ENCODE data around the gene ERC2. TPM values are rescaled to one million over a fixed set of nuclear protein-coding genes. Genes with fewer than 3 reads are reported as not detected.
"Not testable (repeated sequence)": the region's sequence is repeated elsewhere in the genome, so short reads cannot be mapped to it uniquely, and the experiment has no call there.

ERC2 gene
- total RNA-seq, 1 donor from 2014 or later = 0.76 TPM

DNA sequence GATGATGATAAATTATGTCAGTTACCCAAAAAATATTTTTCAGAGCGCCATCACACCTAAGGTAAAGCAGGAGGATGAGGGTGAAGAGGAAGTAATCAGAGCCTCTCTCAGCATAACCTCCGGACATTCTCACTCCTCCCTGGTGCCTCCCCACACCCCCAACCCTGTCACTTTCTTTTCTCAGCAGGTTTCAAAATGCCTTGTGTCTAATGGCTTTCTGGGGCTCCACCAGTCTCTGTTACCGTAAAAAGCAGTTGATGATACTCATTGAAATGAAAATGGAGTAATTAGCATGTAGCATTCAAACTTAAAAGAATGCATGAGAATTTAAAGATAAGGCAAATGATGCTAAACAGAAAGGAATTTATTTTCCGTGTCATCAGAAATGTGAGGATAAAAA is 180.0 kb downstream of the ERC2 start:
- DNase-seq (ENCODE audit: missing footprints) (no peak), ATAC-seq (no peak)
- intact Hi-C loops (cut with DNase I) = no loop called here

DNA sequence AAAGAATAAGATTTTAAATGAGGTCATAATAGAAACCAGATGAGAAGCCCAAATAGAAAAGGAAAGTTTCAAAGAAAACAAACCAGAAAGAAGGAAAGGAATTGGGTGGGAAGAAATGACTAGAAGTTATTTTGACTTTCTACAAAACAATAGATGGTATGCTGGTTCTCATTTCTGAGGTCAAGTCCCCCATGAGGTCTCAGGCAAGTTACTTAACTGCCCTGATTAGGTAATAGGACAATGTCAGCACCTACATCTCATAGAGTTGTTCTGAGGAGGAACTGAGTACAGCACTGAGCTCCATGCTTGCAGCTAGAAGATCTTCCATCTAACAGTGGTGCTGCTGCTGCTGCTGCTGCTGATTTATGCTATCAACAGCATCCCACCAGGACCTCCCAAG is 185.9 kb downstream of the ERC2 start:
- intact Hi-C loops (cut with DNase I) = no loop called here
- ATAC-seq (no peak), DNase-seq (ENCODE audit: missing footprints) (no peak)

DNA sequence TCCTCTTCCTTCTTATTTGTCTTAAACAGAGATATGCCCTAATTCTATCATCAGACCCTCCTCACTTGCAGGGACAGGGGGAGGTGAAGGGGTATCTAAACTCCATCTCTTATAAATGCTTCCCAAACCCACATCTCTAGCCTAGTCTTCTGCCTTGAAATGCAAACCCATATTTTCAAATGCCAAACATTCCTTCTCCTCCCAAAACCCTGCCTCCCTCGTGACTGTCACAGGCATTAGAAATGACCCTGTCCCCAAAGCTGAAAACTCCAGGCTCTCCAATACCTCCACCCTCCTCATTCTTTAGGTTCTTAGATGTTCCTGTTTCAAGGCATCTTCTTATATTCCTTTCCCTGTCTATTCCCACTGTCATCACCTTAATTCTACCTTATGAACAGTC is 191.0 kb downstream of the ERC2 start:
- DNase-seq (ENCODE audit: missing footprints) (no peak), ATAC-seq (no peak)
- intact Hi-C loops (cut with DNase I) = no loop called here

DNA sequence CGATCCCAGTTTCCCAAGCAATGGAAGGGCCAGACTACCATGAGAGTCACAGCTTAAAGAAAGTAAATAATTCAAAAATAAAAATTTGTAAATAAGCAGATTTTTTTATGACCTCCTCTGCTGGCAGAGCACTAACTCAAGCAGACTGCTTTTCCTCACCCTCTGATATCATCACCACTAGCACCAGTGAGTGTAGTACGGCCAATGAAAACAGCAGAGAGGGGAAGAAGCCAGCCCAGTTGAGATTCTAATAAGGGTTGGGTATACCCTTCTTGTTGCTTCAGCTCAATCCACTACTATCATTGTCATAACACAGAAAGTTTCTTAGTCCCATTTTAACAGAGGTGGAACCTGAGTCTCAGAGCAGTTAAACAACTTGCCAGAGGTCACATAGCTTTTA is 193.1 kb downstream of the ERC2 start:
- DNase-seq (ENCODE audit: missing footprints) = no peak
- intact Hi-C loops (cut with DNase I) = no loop called here
- ATAC-seq = peak; percentile 77

DNA sequence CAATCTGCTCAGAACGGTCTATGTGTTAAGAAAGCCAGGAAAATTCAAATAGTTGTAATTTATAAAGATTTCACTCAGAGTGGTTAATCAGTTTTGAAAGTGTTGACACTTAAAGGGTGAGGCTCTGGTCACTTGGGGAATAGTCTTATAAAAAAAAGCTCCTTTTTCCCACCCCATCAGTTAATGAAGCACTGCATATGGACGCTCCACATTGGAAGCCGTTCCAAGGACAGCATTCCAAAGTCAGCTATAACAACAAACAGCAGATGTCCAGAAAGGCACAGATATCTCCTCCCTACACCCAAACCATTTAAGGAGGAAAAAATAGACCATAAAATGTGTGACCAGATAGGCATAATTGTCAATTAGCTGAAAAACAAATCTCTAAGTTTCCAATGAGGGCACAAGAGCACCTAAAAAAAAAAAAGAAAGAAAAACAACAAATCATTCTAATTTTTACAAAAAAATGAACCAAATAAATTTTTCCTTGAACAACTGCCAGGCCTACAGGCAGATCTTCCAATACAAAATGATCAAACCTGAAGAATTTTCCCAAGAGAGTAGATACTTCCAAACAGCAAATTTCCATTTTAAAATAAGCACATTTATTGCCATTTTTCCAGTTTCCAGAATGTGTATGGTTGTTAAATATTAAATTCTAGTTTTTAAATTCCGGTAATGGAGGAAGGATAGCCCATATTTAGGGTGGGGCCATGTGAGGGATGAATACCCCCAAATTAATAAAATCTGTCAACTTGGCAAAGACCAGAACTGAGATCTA is 198.3 kb downstream of the ERC2 start:
- DNase-seq (ENCODE audit: missing footprints) (no peak), ATAC-seq (peak; percentile 90)
- intact Hi-C loops (cut with DNase I) = no loop called here

DNA sequence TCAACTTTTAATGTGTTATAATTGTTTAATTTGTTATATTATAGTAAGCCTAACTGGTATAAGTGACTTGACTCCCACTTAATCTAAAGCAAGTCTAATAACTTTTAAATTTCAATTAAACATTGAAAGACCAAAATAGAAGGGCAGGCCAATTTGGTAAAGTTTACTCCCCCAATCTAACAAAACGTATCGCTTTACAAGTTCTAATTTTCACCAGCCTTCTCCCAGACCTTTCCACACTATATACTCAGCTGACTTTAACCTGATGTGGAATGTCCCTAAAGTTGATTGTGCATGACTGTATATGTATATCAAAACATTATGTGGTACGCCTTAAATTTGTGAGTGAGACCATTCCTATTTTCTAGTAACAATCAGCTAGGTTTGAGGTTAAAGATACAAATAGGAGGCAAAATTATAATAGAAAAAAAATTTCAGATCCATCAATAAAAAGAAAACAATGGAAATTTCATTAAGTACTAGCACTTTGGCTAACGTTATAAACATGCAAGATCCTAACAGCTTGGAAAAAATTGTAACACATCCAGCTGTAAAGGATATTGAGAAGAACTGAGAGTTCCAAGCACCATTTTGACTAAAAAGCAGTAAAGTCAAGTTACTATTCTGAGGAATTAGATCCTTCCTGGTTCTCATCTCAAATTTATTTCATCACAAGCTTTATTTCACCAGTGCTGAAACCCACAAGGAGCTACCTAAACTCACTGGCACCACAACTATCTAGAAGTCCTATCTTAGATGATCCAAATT is 199.5 kb downstream of the ERC2 start:
- DNase-seq (ENCODE audit: missing footprints) = no peak
- intact Hi-C loops (cut with DNase I) = no loop called here
- ATAC-seq = peak; percentile 51

DNA sequence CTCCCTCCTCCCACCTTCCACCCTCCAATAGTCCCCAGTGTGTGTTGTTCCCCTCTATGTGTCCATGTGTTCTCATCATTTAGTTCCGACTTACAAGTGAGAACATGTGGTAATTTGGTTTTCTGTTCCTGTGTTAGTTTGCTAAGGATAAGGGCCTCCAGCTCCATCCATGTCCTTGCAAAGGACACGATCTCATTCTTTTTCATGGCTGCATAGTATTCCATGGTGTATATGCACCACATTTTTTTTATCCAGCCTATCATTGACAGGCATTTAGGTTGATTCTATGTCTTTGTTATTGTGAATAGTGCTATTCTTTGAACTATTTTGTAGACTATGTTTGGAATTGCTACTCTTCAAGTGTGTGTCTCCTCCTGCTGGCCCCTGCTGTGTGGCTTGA is 206.4 kb downstream of the ERC2 start:
- ATAC-seq; intact Hi-C loops (cut with DNase I): not testable (repeated sequence)

DNA sequence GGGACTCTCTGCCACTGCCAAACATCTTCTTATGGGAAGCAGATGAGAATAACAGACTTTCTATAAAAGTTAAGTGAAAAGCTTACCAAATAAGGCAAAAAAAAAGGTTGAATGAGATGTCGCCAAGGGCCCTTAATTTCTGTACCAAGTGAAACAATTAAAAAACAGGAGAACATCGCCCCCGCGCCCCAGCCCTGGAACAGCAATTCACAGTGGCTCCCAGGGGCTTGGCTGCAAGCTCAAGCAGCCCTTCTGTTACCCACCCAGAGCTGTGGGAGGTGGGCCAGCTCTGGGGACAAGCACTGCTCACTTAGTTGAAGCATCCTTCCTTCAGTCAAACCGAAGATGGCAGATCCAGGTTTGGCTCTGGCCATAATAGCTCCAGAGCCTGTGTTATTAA is 208.0 kb downstream of the ERC2 start:
- DNase-seq (ENCODE audit: missing footprints) (no peak), ATAC-seq (no peak)
- intact Hi-C loops (cut with DNase I) = no loop called here

More for the DNA sequence above, 206.4 kb downstream of the ERC2 start:
- not testable (repeated sequence) for DNase-seq (ENCODE audit: missing footprints)

DNA sequence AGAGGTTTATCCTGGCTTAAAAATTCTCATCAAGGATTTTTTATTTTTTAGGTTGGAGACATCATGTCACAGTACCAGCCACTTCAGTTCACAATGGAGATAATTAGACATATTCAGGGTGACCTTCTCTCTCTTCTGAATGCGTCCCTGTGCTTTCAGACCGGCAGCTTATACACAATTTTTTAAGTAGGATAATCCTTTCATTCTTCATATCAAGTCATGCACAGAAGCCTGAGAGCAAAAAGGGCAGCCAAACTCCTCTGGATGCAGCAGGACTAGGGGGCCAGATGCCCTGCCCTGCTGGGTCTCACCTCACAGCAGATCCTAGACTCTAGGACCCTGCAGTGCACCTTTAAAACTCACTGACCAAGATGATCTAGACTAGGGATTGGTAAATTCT is 210.4 kb downstream of the ERC2 start:
- DNase-seq (ENCODE audit: missing footprints) (no peak), ATAC-seq (no peak)
- intact Hi-C loops (cut with DNase I) = no loop called here

DNA sequence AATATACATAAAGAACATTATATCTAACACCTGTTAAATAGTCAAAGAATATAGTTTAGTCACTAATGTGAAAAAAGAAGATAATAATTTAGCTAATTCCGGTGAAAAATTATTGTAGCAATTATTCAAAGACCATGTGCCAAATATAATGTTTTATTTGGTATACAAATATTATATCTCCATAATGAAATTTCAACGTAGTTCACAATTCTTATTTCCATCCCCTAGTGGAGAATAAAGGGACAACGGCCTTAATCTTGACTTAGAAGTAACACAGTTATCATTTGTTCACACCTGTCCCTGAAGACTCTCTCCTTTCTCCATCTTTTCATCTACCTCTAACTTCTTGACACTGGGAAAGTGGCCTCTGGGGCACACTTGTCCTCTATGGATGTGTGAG is 213.4 kb downstream of the ERC2 start:
- DNase-seq (ENCODE audit: missing footprints) (no peak), ATAC-seq (no peak)
- intact Hi-C loops (cut with DNase I) = no loop called here

DNA sequence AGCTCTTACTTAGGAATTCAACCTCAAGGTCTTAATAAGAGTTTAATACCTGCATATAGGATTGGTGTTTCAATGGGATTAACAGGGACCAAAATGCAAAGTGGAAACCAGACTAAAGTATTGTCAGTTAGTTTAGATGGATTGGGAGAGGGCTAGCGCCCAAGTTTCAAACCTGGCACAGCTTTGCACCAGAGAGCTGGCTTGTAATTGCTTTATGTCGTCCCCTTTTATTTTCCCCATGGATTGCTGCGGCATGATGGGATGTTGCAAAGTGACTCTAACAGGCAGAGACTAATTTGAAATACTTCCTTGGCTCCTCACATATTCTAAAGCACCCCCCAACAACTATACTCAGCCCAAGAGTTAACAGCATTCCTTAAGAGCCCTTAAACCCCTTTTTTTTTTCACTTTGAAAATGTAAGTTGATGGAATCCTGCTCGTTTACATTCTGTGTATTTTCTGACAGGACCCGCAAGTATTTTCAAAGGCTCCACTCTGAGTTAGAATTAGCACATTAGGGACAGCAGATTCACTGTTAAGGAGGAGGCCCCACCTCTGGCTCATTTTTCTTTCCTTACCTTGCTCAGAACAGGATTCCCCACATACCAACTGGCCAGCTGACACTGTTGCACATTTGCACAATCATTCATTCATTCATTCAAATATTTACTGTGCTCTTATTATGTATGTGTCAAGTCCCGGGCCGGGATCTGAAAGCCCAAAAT is 214.2 kb downstream of the ERC2 start:
- DNase-seq (ENCODE audit: missing footprints) (no peak), ATAC-seq (no peak)
- intact Hi-C loops (cut with DNase I) = no loop called here

DNA sequence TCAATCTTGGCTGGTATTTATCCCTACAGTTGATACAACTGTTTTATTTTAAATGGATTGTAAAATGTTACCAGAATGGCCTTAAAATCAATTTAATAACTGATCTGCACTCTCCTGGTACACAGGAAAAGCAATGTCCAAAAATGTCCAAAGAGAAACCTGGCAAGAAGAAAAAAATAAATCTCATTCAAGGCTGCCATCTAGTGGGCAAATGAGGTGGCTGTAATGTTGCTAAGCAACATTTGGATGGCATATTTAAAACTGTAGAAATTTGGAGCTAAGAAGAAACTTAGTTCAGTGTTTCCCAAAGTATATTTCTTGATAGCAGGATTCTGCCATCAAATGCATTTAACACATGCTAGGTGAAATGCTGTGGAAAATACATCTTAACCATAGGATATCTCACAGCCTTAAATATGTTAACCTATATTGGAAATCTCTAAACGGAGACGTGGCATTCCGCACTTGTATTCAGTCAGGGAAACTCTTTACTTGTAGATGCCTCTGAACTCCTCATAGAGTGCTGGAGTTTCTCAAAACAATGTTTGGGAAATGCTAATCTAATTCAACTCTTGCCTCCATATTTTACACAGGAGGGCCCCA is 216.8 kb downstream of the ERC2 start:
- DNase-seq (ENCODE audit: missing footprints) = no peak
- intact Hi-C loops (cut with DNase I) = loop anchor here (2.0 kb wide), 1 partner anchor 767 kb away; no protein-coding TSS in a partner anchor
- no peak for ATAC-seq

DNA sequence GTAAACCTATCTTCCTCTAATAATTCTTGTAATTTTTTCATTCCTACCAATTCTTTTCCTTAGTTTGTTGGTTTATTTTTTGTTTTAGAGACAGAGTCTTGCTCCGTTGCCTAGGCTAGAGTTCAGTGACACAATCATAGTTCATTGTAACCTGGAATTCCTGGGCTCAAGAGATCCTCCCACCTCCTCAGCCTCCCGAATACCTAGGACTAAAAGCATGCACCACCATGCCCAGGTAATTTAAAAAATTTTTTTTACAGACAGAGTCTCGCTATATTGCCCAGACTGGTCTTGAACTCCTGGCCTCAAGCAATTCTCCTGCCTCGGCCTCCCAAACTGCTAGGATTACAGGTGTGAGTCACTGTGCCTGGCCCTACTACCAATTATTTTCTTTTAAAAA is 220.2 kb downstream of the ERC2 start:
- ATAC-seq (no peak), DNase-seq (ENCODE audit: missing footprints) (no peak)
- intact Hi-C loops (cut with DNase I) = no loop called here

DNA sequence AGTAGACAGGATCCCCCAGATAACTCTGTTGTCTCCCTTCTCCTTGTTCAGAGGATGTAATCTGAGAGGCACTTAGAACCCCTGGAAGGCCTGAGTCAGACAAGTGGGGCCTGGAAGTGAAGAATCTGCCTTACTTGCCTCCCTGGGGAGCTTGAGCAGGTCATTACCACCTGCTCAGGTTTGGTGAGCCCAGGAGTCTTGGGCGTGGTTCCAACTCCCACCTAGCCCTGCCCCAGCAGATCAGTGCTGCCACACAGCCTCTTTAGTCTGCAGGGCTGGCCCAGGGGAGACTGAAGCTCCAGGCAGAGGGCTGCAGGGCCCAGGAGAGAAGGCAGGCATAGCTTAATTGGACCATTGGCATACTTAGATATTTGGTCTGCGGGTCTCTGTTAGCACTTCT is 230.0 kb downstream of the ERC2 start:
- ATAC-seq (no peak), DNase-seq (ENCODE audit: missing footprints) (no peak)
- intact Hi-C loops (cut with DNase I) = no loop called here

DNA sequence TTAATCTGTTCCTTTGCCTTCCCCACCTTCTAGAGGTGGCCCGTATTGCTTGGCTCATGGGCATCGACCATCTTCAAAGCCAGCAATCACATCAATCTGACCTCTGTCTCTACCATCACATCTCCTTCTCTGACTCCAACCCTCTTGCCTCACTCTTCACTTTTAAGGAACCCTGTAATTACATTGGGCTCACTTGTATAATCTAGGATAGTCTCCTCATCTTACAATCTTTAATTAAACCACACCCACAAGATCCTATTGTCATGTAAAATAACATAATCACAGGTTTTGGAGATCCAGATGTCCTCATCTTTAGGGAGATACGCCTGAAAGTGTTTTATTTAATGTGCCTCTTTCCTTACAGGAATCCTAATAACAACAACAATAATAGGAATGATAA is 234.5 kb downstream of the ERC2 start:
- intact Hi-C loops (cut with DNase I) = no loop called here
- no peak for DNase-seq (ENCODE audit: missing footprints)
- ATAC-seq = no peak

DNA sequence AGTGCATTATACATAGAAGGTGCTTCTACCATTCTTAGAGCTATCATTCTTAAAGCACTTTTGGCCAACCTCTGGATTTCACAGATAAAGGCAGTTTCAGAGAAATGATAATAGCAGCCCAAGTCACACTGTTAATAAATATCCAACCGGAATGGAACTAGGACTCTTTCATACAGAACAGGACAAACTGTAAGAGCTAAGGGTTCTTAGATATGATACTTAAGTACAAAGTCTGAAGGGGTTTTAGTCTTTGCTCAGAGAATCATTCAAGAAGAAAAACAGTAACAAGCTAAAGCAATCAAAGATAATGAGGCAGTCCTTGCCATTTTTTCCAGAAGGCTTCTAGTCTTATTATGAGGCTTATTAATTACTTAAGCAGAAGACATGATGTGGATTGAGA is 239.0 kb downstream of the ERC2 start:
- ATAC-seq = no peak
- intact Hi-C loops (cut with DNase I) = no loop called here
- no peak for DNase-seq (ENCODE audit: missing footprints)

DNA sequence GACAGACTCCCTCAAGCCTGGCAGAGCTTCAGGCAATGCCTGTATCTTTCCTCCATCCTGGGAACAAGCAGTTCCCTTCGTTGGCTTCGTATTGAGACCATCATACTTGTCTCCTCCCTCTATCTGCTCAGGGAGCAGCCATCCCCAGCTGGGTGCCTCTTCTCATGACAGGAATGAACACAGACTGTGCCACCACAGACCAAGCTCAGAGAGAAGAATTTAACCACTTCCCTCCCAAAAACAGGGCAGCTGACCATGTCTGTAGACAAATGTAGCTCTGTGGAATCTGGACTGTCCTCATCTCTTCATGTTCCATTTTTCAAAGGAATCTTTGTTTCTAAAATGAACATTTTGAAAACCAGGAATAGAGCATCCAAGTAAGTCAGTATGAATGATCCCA is 245.4 kb downstream of the ERC2 start:
- ATAC-seq (no peak), DNase-seq (ENCODE audit: missing footprints) (no peak)
- intact Hi-C loops (cut with DNase I) = no loop called here

DNA sequence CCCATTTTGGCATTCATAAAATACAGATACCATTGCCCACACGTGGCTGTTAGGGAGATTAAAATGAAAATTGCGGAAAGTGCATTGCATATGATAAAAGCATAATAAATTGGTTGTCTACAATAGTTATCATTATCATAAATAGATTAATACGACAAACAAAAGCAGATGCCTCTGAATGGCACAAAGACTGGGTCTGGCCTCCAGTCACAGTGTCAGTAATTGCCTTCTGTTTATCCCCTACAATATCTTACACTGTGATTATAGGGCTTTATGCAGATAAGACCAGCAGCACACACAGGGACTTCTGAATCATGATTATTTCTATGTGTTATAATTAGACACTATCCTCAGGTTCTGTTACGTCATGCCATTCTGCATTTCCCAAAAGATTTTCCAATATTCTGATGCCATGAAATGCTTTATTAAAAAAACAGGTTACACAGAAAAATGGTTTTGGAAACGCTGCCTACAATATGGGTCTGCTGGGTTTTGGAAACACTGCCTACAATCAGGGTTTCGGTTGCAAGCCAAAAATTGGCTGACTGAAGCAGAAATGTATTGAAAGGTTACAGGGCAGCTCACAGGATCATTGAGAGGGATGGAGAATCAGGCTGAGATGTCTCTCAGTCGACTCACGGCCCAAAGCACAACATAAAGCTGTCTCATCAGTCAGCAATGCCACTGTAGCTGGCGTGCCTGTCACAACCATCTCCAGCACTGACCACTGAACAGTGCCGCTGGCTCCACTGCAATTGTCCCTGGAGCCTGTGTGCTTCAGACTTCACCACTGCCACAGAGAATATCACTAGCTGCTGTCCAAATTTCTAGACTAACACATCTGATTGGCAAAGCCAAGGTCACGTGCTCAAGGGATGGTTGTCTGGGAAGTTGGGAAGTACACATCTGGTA is 248.1 kb downstream of the ERC2 start:
- no peak for ATAC-seq
- no peak for DNase-seq (ENCODE audit: missing footprints)
- intact Hi-C loops (cut with DNase I) = no loop called here

All from Right ventricle myocardium inferior (tissue), 1 donor.